Adrenal gland (tissue), 5 donors: ENCODE data around the gene DOCK11.

Source experiments
- POLR2A ChIP-seq, 2 donors: fragments of 450-650 bp; IDR thresholded peaks; one replicate each; pipeline ENCODE4 v1.6.1; 2017; ENCODE audit warnings: antibody characterized with exemption in 2 of 2, mild to moderate bottlenecking in 2 of 2, moderate library complexity in 1 of 2
- TF ChIP-seq, protein P1 (sequence below), 6 experiments: fragments of 450-650 bp in 4 of 6; fragments of 200-600 bp in 2 of 6; sonication (generic) in 1 of 6; IDR thresholded peaks; 1 replicate in 5 of 6; 2 replicates in 1 of 6; pipeline versions ENCODE4 v1.5.1 to v1.8.0; 2016 to 2021; ENCODE audit warnings: antibody characterized with exemption in 6 of 6, mild to moderate bottlenecking in 2 of 6, moderate library complexity in 1 of 6
- donor health status: DM: no; HTN: no; CAD: no.

DNA sequence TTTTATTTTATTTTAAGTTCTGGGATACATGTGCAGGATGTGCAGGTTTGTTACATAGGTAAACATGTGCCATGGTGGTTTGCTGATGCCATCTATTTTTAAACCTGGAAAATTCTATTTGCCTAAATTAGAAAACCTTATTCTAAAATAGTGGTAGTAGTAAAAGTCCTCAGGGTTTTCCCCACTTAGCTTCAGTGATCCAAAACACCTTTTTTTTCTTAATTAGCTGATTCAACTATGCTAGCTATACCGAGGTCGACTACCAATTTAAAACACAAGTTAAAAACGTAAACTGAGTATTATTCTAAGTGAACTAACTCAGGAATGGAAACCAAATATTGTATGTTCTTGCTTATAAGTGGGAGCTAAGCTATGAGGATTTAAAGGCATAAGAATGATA lies 161.8 kb downstream of the DOCK11 start:
- TF ChIP-seq, protein P1, sequence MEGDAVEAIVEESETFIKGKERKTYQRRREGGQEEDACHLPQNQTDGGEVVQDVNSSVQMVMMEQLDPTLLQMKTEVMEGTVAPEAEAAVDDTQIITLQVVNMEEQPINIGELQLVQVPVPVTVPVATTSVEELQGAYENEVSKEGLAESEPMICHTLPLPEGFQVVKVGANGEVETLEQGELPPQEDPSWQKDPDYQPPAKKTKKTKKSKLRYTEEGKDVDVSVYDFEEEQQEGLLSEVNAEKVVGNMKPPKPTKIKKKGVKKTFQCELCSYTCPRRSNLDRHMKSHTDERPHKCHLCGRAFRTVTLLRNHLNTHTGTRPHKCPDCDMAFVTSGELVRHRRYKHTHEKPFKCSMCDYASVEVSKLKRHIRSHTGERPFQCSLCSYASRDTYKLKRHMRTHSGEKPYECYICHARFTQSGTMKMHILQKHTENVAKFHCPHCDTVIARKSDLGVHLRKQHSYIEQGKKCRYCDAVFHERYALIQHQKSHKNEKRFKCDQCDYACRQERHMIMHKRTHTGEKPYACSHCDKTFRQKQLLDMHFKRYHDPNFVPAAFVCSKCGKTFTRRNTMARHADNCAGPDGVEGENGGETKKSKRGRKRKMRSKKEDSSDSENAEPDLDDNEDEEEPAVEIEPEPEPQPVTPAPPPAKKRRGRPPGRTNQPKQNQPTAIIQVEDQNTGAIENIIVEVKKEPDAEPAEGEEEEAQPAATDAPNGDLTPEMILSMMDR (IDR thresholded peaks at IDR 0.05), result no peak
- no peak for TF ChIP-seq POLR2A (IDR thresholded peaks at IDR 0.05)
